Activated B cell treated with CpG ODN at 0.5 μM for 24 hours (primary cell): ENCODE measurements around the gene ARVCF. TPM values are rescaled to one million over a fixed set of nuclear protein-coding genes. Genes with fewer than 3 reads are reported as not detected.

ENCODE experiments used
- ATAC-seq: fragments of 200-7000 bp; cut with Tn5 transposase; one replicate; pipeline ENCODE4 v1.10.0; 2021; ENCODE audit warnings: low read depth, mild to moderate bottlenecking, moderate library complexity
- CTCF ChIA-PET: fragments of 350-600 bp; sonication (Branson Sonifier 250); formaldehyde crosslinking; loops from one replicate; lab custom pipeline; 2021; ENCODE audit warnings: antibody characterized with exemption; lab: Charles Lee
- POLR2A ChIA-PET: fragments of 350-600 bp; sonication (Branson Sonifier 250); formaldehyde crosslinking; loops from one replicate; lab custom pipeline; 2021; ENCODE audit warnings: antibody characterized with exemption; lab: Charles Lee
- DNase-seq: peaks from one replicate; pipeline ENCODE4 v3.0.0; 2022
- H3K27ac Mint-ChIP-seq: one replicate; pipeline ENCODE4 v1.8.0; 2020; ENCODE audit warnings: mixed read lengths
- H3K27me3 Mint-ChIP-seq: one replicate; pipeline ENCODE4 v1.8.0; 2021; ENCODE audit warnings: mixed read lengths
- H3K36me3 Mint-ChIP-seq: one replicate; pipeline ENCODE4 v1.8.0; 2021; ENCODE audit warnings: low read depth, mixed read lengths
- H3K4me1 Mint-ChIP-seq: one replicate; pipeline ENCODE4 v1.8.0; 2021; ENCODE audit warnings: mixed read lengths
- H3K4me3 Mint-ChIP-seq: one replicate; pipeline ENCODE4 v1.8.0; 2020; ENCODE audit warnings: mild to moderate bottlenecking, mixed read lengths
- H3K9me3 Mint-ChIP-seq: one replicate; pipeline ENCODE4 v1.8.0; 2020; ENCODE audit warnings: mixed read lengths
- CTCF ChIP-seq: fragments of 200-600 bp; IDR thresholded peaks from one replicate; pipeline ENCODE4 v1.8.0; 2022; ENCODE audit warnings: antibody characterized with exemption, mild to moderate bottlenecking
- intact Hi-C: fragments of 100-400 bp; cut with micrococcal nuclease; formaldehyde crosslinking; loops from one replicate; pipeline ENCODE4 v1.15.1; 2024
- total RNA-seq: library from RNA; stranded (reverse); gene quantifications from 2 replicates; pipeline ENCODE4 v1.2.3, GENCODE V29; 2022

ARVCF gene
- total RNA-seq, 1 donor from 2014 or later: 6.5 TPM

- CTCF ChIA-PET: no interaction called here
- no peak for TF ChIP-seq CTCF
- ATAC-seq: no peak
- intact Hi-C loops: no loop called here
- Mint-ChIP-seq H3K4me3 (no peak overlapping the region), H3K36me3 (peaks cover 6% of the 10 kb centered on the region), H3K4me1 (no peaks in the 10 kb centered on the region), H3K27ac (no peak overlapping the region), H3K27me3 (no peaks in the 10 kb centered on the region), H3K9me3 (peaks cover 5% of the 10 kb centered on the region)
- POLR2A ChIA-PET: no interaction called here
- DNase-seq: no peak
These were observed 18.2 kb downstream of the ARVCF start for GRCh38 chr22:19998232-19998951.

- TF ChIP-seq CTCF: no peak
- no peak overlapping the region for H3K27ac Mint-ChIP-seq
- no peaks in the 10 kb centered on the region for H3K27me3 Mint-ChIP-seq
- H3K4me1 Mint-ChIP-seq: no peaks in the 10 kb centered on the region
- ChIA-PET POLR2A (no interaction called here), CTCF (no interaction called here)
- H3K36me3 Mint-ChIP-seq: no peaks in the 10 kb centered on the region
- ATAC-seq (no peak), DNase-seq (no peak)
- intact Hi-C loops: no loop called here
- no peaks in the 10 kb centered on the region for H3K9me3 Mint-ChIP-seq
- no peak overlapping the region for H3K4me3 Mint-ChIP-seq
These were observed 18.9 kb downstream of the ARVCF start for GRCh38 chr22:19997561-19998231.

- Mint-ChIP-seq H3K36me3 (no peaks in the 10 kb centered on the region), H3K4me1 (no peaks in the 10 kb centered on the region), H3K9me3 (no peaks in the 10 kb centered on the region), H3K4me3 (no peak overlapping the region), H3K27ac (no peak overlapping the region), H3K27me3 (no peaks in the 10 kb centered on the region)
- ATAC-seq: no peak
- ChIA-PET CTCF (no interaction called here), POLR2A (no interaction called here)
- DNase-seq: no peak
- intact Hi-C loops: no loop called here
- TF ChIP-seq CTCF: no peak
These were observed 19.8 kb downstream of the ARVCF start for GRCh38 chr22:19996694-19997384.

GRCh38 chr22:19995611-19996339 lies 20.8 kb downstream of the ARVCF start:
- no peak overlapping the region for H3K4me3 Mint-ChIP-seq
- H3K9me3 Mint-ChIP-seq: no peaks in the 10 kb centered on the region
- DNase-seq (no peak), ATAC-seq (no peak)
- no peaks in the 10 kb centered on the region for H3K27me3 Mint-ChIP-seq
- no peaks in the 10 kb centered on the region for H3K36me3 Mint-ChIP-seq
- H3K27ac Mint-ChIP-seq: no peak overlapping the region
- no peaks in the 10 kb centered on the region for H3K4me1 Mint-ChIP-seq
- intact Hi-C loops: no loop called here
- ChIA-PET POLR2A (no interaction called here), CTCF (no interaction called here)
- TF ChIP-seq CTCF: no peak
